GM23338 (cell line): ENCODE data around the gene CCNY.

ENCODE experiments used
- CREB1 ChIP-seq: fragments of 250-450 bp; sonication (Bioruptor Pico); IDR thresholded peaks from 2 replicates; pipeline ENCODE4 v1.5.0; 2020; ENCODE audit warnings: low read depth, mild to moderate bottlenecking, moderate library complexity
- EZH2 ChIP-seq: fragments of 200-600 bp; sonication (generic); IDR thresholded peaks from one replicate; pipeline ENCODE4 v1.8.0; 2017; ENCODE audit warnings: antibody characterized with exemption, mild to moderate bottlenecking, low read depth; ENCODE audit not compliant: unreplicated experiment
- EZH2phosphoT487 ChIP-seq: fragments of 200-600 bp; sonication (generic); IDR thresholded peaks from one replicate; pipeline ENCODE4 v1.8.1; 2018; ENCODE audit warnings: antibody characterized with exemption; ENCODE audit not compliant: unreplicated experiment
- REST ChIP-seq: IDR thresholded peaks from one replicate; pipeline ENCODE4 v1.6.1; 2018; ENCODE audit warnings: antibody characterized with exemption; ENCODE audit not compliant: unreplicated experiment
- STAT1 ChIP-seq: IDR thresholded peaks from one replicate; pipeline ENCODE4 v1.6.1; 2016; ENCODE audit warnings: antibody characterized with exemption; ENCODE audit not compliant: unreplicated experiment
- TF ChIP-seq, protein P1 (sequence below), 2 experiments: fragments of 200-600 bp in 1 of 2; sonication (generic) in 1 of 2; conservative IDR thresholded peaks; 2 replicates each; pipeline versions ENCODE4 v1.5.1 to v1.6.1; 2016 to 2017; ENCODE audit warnings: antibody characterized with exemption in 2 of 2, low read depth in 2 of 2, mild to moderate bottlenecking in 2 of 2, moderate library complexity in 1 of 2
- TF ChIP-seq, protein P2 (sequence below): fragments of 250-450 bp; sonication (Bioruptor Pico); IDR thresholded peaks from 2 replicates; pipeline ENCODE4 v1.5.0; 2020; ENCODE audit warnings: mild to moderate bottlenecking, moderate library complexity

GRCh38 chr10:35569111-35569707 lies 232.9 kb downstream of the CCNY start:
- TF ChIP-seq, protein P1, sequence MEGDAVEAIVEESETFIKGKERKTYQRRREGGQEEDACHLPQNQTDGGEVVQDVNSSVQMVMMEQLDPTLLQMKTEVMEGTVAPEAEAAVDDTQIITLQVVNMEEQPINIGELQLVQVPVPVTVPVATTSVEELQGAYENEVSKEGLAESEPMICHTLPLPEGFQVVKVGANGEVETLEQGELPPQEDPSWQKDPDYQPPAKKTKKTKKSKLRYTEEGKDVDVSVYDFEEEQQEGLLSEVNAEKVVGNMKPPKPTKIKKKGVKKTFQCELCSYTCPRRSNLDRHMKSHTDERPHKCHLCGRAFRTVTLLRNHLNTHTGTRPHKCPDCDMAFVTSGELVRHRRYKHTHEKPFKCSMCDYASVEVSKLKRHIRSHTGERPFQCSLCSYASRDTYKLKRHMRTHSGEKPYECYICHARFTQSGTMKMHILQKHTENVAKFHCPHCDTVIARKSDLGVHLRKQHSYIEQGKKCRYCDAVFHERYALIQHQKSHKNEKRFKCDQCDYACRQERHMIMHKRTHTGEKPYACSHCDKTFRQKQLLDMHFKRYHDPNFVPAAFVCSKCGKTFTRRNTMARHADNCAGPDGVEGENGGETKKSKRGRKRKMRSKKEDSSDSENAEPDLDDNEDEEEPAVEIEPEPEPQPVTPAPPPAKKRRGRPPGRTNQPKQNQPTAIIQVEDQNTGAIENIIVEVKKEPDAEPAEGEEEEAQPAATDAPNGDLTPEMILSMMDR (conservative IDR thresholded peaks at IDR 0.05; ENCODE audit: low read depth in 2 of 2), result no peak
- TF ChIP-seq EZH2phosphoT487 (no peak), CREB1 (CRISPR knock-in tag) (no peak), STAT1 (no peak), REST (no peak), EZH2 (no peak)
- TF ChIP-seq, protein P2, sequence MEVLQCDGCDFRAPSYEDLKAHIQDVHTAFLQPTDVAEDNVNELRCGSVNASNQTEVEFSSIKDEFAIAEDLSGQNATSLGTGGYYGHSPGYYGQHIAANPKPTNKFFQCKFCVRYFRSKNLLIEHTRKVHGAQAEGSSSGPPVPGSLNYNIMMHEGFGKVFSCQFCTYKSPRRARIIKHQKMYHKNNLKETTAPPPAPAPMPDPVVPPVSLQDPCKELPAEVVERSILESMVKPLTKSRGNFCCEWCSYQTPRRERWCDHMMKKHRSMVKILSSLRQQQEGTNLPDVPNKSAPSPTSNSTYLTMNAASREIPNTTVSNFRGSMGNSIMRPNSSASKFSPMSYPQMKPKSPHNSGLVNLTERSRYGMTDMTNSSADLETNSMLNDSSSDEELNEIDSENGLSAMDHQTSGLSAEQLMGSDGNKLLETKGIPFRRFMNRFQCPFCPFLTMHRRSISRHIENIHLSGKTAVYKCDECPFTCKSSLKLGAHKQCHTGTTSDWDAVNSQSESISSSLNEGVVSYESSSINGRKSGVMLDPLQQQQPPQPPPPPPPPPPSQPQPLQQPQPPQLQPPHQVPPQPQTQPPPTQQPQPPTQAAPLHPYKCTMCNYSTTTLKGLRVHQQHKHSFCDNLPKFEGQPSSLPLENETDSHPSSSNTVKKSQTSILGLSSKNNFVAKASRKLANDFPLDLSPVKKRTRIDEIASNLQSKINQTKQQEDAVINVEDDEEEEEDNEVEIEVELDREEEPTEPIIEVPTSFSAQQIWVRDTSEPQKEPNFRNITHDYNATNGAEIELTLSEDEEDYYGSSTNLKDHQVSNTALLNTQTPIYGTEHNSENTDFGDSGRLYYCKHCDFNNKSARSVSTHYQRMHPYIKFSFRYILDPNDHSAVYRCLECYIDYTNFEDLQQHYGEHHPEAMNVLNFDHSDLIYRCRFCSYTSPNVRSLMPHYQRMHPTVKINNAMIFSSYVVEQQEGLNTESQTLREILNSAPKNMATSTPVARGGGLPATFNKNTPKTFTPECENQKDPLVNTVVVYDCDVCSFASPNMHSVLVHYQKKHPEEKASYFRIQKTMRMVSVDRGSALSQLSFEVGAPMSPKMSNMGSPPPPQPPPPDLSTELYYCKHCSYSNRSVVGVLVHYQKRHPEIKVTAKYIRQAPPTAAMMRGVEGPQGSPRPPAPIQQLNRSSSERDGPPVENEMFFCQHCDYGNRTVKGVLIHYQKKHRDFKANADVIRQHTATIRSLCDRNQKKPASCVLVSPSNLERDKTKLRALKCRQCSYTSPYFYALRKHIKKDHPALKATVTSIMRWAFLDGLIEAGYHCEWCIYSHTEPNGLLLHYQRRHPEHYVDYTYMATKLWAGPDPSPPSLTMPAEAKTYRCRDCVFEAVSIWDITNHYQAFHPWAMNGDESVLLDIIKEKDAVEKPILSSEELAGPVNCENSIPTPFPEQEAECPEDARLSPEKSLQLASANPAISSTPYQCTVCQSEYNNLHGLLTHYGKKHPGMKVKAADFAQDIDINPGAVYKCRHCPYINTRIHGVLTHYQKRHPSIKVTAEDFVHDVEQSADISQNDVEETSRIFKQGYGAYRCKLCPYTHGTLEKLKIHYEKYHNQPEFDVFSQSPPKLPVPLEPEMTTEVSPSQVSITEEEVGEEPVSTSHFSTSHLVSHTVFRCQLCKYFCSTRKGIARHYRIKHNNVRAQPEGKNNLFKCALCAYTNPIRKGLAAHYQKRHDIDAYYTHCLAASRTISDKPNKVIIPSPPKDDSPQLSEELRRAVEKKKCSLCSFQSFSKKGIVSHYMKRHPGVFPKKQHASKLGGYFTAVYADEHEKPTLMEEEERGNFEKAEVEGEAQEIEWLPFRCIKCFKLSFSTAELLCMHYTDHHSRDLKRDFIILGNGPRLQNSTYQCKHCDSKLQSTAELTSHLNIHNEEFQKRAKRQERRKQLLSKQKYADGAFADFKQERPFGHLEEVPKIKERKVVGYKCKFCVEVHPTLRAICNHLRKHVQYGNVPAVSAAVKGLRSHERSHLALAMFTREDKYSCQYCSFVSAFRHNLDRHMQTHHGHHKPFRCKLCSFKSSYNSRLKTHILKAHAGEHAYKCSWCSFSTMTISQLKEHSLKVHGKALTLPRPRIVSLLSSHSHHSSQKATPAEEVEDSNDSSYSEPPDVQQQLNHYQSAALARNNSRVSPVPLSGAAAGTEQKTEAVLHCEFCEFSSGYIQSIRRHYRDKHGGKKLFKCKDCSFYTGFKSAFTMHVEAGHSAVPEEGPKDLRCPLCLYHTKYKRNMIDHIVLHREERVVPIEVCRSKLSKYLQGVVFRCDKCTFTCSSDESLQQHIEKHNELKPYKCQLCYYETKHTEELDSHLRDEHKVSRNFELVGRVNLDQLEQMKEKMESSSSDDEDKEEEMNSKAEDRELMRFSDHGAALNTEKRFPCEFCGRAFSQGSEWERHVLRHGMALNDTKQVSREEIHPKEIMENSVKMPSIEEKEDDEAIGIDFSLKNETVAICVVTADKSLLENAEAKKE (CRISPR knock-in tag), result no peak
